Suprapubic skin (tissue), 4 donors: ENCODE measurements around the gene GARIN3.

Experiments
- CTCF ChIP-seq, 2 donors: fragments of 200-600 bp in 1 of 2; fragments of 450-650 bp in 1 of 2; sonication (generic) in 1 of 2; IDR thresholded peaks; one replicate each; pipeline ENCODE4 v1.5.1; 2016 to 2019; ENCODE audit warnings: antibody characterized with exemption in 2 of 2, mild to moderate bottlenecking in 1 of 2, moderate library complexity in 1 of 2
- EP300 ChIP-seq: sonication (generic); formaldehyde crosslinking; IDR thresholded peaks from one replicate; pipeline ENCODE4 v1.6.1; 2017; ENCODE audit warnings: antibody characterized with exemption
- POLR2A ChIP-seq, 2 donors: fragments of 450-650 bp; IDR thresholded peaks; one replicate each; pipeline ENCODE4 v1.6.1; 2017; ENCODE audit warnings: antibody characterized with exemption in 2 of 2, mild to moderate bottlenecking in 2 of 2, moderate library complexity in 2 of 2
- POLR2AphosphoS5 ChIP-seq, 3 donors: sonication (generic); formaldehyde crosslinking; IDR thresholded peaks; one replicate each; pipeline ENCODE4 v1.6.1; 2017; ENCODE audit warnings: antibody characterized with exemption in 3 of 3

DNA sequence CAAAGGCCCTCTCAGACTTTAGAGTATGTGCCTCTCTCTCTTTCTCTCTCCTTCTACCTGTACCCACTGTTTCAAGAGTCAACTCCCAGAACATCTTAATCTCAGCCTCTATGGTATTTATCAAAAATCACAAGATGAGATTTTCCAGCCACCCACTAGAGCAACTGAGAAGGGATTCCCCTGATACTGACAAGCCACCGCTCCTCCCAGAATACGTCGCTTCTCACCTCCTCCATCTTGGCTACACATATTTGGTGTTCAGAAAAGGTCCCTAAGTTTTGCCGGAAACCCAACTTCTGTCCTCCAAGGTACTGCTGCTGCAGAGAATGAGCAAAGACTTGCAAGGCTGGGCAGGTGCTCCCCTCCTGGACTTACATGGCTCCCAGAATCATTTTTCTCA, 6.1 kb downstream of the GARIN3 start:
- no peak for TF ChIP-seq POLR2A (IDR thresholded peaks at IDR 0.05)
- no peak for TF ChIP-seq POLR2AphosphoS5 (IDR thresholded peaks at IDR 0.05)
- TF ChIP-seq CTCF (IDR thresholded peaks at IDR 0.05), result no peak
- no peak for TF ChIP-seq EP300
